GM11168 (cell line): ENCODE results near the gene FANCE.
"Not testable (repeated sequence)": the region's sequence is repeated elsewhere in the genome, so short reads cannot be mapped to it uniquely, and the experiment has no call there.

ENCODE experiments used
- in situ Hi-C: fragments of 300-500 bp; cut with MboI; formaldehyde crosslinking; loops from one replicate; pipeline ENCODE4 v1.12.0; 2022; ENCODE audit warnings: low sequenced_read_pairs; ENCODE audit not compliant: unreplicated experiment

Gene FANCE

DNA sequence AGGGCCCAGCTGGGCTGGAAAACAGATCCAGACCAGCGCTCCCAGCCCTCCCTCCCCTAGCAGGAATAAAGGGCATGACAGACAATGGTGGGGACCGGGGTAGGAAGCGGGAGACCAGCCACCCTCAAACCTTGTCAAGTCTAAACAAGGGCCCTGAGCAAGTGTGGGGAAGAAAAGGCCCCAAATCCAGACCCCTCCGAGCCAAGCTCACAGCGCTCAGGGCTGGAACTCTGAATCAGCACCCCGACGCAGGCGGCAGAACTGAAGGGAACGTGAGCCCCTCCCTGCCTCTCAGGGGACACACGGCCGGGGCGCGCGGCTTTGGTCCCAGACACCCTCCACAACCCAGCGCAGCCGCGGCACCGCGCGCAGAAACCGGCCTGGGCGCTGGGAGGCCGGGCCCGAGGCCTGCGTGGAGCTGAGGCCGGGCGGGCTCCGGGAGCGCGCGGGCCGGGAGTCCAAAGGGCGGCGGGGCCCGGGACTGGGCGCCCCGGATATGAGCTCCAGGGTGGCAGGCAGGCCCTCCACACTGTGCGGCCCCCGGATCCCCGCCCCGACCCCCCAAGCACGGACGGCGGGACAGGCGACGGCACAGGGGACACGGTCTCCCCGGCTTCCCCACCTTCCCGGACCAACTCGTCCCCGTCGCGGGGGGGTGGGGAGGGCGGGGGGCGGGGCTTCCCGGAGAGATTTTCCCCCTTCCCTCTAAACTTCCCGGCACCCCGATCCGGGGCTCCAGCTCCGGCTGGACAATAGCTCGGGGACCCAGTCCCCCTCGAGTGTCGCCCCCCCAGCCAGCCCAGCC lies 44.1 kb downstream of the FANCE start:
- in situ Hi-C loops = no loop called here

DNA sequence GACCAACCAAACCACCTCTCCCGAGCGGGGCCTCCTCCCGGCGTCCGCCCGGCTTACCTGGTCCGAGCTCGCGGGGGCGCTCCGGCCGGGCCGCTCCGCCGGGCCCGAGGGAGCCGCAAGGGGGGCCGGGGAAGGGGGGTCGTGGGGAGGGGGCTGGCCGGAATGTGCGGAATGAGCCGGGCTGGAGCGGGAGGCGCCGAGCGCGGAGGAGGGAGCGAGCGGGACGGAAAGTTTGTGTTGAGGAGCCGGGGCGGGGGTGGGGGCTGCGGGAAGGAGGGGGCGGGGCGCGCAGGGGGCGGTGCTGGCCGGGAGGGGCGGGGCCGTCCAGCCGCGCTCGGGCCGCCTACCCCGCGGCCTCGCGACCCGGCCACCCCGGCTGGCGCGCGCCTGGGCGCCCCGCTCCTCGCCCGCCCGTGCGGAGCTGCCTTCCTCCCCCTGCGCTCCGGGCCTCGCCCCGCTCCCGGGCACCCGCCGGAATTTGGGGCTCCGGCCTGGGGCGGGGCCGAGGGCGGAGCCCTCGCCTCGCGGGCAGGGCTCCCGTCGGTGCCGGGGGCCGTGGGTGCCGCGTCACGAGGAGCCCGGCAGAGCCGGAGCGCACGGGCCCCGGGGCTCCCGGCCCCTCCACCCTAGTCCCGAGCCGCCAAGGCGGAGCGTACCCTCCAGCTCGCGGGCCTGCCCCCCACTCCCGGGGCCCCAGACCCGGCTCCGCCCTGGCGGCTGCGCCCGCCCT lies 44.9 kb downstream of the FANCE start, which contains the start of gene TEAD3:
TSS of gene TEAD3 (minus strand) at position 239 of the 730 bp plus-strand sequence.
- in situ Hi-C loops = no loop called here

DNA sequence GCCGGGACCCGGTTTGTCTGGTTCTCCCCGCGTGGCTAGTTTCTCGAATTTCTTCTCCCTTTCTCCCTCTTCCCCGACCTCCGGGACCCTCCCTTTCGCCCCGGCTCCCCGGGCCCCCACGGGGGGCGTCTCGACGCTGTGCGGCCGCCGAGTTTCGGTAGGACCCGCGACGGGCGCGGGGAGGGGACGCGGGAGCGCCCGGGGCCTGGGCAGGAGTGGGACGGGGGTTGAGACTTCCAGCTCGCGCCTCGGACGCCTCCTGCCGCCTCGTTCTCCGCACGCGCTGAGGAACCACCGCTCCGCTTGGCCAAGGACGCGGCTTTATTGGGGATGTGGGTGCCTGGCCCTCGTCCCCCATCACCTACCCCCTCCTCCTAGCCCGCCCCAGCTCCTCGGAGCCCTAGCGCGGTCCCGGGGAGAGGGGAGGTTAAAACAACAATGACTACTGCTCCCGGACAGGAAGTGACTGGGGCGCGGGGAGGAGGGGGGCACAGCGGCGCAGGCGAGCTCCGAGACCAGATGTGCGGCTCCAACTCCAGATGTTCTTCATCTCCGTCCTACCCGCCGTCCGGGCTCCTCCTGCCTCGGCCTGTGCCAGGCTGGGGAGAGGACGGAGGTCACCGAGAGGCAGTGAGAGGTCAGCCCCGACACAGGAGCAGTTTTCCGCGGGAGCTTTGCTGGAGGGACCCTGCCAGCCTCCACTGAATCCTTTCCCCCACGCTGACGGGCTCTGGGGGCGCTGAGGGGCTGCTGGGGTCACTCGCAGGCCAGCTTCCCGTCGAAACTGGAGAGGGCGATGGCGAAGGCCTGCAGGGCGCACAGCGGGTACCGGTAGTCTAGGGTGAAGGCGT lies 45.7 kb downstream of the FANCE start:
- in situ Hi-C loops = no loop called here

DNA sequence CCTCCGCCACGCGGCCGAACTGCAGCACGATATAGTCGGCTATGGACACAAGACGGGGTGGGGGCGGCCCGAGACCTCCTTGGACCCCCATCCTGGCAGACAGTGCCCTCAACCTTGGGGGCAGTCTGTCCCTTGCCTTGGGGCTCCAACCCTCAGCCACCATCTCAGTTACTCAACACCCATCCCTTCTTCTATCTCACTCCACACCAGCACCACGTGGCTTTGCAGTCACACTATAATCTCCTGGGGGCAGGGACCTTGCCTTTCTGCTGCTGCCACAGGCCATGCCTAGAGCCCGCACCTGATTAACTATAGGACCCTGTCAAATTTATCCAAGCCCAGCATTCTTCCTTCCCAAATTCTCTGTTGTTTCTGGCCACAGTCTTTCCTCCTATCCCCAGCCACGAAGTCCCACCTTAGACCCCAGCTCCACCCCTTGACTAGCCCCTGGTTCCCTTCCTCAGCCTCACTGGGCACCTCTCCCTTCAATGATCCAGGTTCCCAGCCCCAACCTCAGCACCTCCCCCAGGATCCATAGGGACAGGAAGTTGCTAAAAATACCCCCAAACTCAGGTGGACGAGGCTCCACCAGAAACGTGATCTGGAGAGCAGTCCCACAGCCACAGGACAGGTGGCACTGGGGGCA lies 46.4 kb downstream of the FANCE start:
- in situ Hi-C loops = no loop called here

DNA sequence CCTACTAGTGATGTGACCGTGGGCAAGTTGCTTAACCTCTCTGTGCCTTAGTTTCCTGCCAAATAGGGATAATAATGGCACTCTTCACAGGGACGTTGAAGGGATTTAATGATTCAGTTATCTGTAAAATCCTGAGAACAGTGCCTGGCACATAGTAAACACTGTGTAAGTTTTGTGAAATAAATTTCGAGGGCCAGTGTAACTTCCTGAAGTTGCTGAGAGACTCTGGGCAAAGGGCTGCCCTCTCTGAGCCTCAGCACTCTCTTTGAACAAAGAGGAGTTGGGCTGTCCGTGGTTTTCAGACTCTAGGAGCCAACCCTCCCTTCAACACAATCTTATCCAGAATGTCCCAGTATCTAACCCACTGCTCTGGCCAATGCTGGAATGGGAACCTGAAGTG lies 47.2 kb downstream of the FANCE start:
- in situ Hi-C loops = no loop called here

DNA sequence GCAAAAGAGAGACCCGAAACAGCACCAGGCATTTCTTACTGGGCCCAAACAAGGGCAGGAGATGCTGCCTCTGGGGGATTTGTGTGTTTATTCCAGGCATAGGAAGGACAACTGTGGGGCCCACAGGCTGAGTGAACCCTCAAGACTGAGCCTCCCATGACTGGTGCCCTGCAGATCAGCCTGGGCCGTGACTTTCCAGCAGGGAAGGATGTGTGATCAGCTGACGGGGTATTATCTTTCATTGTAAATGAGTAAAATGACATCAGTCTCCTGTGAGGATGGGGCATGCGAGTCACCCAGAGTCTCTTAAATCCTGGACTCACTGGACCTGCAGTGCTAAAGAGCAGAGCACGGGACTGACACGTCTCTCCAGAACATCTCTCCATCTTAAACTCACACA lies 48.6 kb downstream of the FANCE start:
- in situ Hi-C loops = no loop called here

DNA sequence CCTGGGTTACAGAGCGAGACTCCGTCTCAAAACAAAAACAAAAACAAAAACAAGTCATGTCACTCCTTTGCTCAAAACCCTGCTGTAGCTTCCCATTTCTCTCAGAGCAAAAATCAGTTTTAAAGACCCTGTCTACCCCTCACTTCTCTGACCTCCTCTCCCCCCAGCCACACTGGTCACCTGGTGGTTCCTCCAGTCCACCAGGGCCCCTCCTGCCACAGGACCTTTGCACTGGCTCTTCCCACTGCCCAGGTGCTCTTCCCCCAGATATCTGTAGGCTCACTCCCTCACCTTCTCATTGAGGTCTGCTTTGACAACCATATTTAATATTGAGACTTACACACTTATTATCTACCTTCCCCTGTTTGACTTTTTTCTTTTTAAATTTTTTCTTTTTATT lies 49.6 kb downstream of the FANCE start:
- in situ Hi-C loops = no loop called here

DNA sequence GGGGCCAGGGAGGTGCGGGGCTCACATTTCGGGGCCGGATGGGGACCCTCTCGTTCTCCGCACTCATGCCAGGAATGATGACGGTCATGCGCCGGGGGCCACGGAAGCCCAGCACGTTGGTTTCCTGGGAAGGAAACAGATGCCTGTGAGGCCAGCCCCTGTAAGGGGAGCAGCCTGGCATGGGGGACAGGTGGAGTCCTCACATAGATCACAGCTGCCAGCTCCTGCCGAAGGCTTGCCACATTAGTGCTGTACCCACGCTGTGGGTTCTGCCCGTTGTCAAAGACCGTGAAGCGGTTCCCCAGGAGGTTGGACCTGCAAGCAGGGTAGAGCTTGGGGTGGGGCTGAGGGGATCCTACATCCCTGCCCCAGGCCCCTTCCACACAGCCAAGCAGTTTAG lies 51.4 kb downstream of the FANCE start:
- in situ Hi-C loops = no loop called here

DNA sequence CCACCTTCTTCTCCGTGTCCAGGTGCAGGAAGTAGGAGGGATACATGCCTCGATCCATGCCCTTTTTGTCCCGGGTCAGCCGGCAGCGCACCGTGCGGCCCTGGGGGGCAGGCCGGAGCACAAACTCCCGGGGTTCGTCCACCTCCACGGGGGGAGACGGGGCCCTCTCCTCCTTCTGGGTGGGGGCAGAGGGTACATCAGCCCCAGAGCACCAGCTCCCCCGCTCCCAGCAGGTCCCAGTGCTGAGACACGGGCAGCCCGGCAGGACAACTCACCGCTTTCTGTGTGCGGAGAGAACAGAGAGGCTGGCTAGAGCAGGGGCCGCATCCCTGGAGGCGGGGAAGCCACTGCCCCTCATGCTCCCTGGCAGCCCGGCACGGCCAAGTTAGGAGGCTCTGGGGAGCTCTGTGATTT lies 53.9 kb downstream of the FANCE start:
- in situ Hi-C loops = no loop called here

DNA sequence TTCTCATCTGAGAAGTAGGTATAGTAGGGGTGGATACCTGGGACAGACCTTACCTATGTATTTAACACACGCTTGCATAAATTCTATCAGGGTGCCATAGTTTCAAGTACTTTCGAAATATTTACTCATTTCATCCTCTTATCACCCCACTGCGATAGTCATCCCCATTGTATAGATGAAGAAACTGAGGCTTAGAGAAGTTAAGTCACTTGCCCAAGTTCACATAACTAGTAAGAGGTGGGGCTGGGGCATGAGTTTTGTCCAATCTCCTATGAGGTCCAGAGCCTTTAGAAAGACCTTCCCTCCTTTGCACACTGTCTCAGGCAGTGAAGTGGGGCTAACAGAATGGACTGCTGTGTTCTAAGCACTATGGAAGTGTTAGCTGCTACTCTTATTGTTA lies 54.4 kb downstream of the FANCE start:
- in situ Hi-C loops = no loop called here

DNA sequence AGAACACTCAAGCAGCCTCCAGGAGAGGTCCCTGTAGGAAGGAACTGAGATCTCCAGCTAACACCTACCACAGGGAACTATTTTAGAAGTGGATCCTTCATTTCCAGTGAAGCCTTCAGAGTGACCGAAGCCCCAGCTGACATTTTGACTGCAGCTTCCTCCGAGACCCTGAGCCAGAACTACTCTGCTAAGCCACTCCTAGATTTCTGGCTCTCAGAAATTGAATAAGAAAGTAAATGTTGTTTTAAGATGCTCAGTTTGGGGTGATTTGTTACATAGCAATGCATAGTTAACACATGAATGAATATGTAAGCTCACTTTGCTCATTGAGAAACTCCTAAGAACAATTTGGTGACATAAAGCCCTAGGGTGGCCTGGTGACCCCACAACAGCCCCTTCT lies 55.1 kb downstream of the FANCE start:
- in situ Hi-C loops = no loop called here

DNA sequence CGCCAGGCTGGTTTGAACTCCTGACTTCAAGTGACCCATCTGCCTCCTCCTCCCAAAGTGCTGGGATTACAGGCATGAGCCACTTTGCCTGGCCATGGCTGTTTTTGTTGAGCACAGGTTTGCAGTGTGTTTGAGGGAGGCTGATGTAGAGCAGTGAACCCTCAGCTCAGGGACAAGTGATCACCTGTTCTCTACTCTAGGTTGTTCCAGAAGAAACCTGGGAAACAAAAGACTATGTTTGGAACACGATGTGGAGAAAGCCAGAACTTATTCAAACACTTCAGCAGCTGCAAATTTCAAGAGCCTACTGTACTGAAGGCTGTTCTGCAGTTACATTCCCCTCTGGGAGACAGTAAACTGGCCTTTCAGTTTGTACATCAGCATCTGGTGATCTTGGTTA lies 55.9 kb downstream of the FANCE start:
- in situ Hi-C loops = no loop called here

DNA sequence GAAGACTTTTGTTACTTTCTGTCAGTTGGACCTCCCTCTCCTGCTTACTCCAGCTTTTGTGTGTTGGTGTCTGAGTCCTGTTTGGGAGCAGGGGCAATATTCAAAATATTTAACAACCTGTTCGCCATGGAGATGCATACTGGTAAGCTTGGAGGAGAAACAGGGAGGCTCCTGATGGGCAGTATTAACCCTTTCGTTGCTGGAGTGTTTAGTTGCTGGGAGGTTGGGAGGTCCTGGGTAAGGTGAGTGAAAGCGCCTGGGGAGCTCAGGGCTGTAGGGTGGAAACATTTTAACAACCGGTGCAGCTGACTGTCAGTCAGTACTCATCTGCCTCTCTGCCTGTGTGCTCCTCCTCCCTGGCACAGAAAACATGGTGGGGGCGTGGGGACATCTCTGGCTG lies 56.4 kb downstream of the FANCE start:
- in situ Hi-C loops = no loop called here

DNA sequence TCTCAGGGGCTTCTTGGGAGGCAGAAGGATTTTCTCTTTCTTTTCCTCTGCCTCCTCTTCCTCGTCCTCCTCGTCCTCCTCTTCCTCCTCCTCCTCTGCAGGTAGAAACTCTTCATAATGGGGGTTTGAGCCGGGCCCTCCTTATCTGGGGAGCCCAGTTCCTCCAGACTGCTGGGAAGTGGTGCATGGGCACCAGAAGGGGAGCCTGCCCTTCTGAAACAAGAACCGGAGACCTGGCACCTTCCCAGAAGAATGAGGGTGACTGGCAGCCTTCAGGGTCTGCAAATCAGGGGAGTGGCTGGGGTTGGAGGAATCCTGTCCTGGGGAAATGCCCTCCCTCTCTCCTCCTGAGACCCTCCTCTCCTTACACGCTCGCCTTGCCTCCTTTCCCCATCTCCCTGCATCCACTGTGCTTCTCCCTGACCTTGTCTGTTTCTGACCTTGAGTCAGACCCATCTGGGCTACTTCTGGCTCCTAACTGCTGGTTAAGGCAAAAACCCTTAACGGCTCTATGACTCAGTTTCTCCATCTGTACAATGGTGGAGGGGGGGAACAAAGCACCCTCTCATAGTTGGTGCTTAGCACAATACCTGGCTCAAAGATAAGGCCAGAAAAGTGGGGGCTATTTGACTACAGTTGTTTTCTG lies 58.9 kb downstream of the FANCE start:
- in situ Hi-C loops = no loop called here

DNA sequence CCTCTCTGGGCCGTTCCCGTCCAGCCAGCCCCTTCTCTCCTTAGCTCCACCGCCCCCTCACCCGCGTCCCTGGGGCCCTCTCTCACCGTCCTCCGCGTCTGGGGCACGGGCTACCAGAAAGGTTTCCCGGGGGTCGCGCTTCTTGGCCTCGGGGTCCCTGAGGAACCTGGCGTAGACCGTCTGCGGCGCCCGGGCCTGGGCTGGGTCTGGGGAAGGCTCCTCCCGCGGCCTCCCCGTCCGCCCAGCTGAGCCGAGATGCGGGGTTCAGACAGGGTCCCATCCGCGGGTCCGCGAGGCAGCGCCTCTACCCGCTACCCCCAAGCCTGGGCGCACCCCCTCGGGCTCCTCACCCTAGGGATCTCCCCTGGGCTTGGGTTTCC lies 59.4 kb downstream of the FANCE start:
- in situ Hi-C loops = no loop called here

DNA sequence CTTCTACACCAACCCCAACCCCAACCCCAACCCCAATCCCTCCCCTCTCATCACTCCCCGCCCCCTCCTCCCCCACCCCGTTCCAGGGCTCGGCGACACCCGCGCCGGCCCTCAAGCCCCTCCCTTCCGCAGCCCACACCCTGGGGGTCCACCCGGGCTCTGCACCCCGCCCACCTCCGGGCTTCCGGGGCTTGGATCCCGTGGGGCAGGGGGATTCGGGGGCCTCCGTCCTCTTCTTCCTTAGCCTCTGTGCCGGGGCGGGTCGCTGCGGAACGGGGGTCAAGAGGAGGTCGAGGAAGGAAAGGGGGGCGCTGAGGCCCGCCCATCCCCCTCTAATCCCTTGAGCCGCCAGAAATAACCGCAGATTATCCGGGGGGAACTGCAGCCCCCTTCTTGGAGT lies 59.9 kb downstream of the FANCE start:
- in situ Hi-C loops = no loop called here

DNA sequence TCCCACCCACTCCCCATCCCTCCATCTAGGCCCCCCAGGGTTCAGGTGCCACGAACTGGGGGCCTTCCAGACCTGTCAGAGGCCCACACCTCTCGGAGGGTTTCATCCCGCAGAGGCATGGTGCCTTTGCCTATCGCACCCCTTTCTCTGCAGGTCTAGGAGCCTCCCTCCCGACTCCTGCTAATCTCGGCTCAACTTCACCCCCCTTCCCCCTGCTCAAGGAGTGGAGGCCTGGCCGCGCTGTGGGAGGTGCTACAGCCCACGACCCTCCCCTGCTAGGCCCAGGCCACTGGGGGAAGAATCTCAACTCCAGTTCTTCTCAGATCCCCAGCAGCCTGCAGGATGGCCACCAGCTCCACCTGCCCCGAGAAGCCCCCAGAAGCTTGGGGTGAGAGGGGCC lies 60.6 kb downstream of the FANCE start, which contains the start of gene TULP1:
TSS of gene TULP1 (minus strand) at position 157 of the 400 bp plus-strand sequence. CDS start at position 119, 38 bp downstream.
- in situ Hi-C loops = no loop called here

DNA sequence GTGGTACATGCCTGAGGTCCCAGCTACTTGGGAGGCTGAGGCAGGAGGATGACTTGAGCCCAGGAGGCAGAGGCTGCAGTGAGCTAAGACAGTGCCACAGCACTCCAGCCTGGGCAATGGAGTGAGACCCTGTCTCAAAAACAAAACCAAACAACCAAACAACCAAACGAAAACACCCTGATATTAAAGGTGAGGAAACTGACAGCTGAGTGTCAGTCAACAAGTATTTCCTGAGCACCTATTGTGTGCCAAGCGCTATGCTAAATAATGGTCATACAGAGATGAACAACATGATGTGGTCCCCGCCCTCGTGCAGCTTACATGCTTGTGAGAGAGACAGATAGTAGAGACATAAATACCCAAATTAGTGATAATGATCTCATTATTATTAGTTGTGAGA lies 62.4 kb downstream of the FANCE start:
- in situ Hi-C loops = no loop called here

DNA sequence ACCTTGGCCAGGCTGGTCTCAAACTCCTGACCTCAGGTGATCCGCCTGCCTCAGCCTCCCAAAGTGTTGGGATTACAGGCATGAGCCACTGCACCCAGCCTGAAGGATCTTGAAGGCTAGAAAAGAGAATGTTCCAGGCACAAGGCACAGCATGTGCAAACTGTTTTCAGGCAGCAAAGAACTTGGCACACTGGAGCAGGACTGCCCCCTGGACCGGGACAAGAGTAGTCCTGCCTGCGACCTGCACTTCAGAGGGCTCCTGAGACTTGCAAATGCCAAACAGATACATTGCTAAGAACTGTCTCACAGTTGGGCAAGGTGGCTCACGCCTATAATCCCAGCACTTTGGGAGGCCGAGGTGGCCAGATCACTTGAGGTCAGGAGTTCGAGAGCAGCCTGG lies 63.8 kb downstream of the FANCE start:
- in situ Hi-C loops = not testable (repeated sequence)
